Mesenteric fat pad (tissue), 1 donor: ENCODE data around the gene CARD6. TPM values are rescaled to one million over a fixed set of nuclear protein-coding genes. Genes with fewer than 3 reads are reported as not detected.
"Not testable (repeated sequence)": the region's sequence is repeated elsewhere in the genome, so short reads cannot be mapped to it uniquely, and the experiment has no call there.

Experiments used
- DNase-seq: peaks from one replicate; pipeline ENCODE4 v3.0.0-alpha.2; 2020; ENCODE audit warnings: low spot score
- total RNA-seq: library from RNA; stranded (reverse); fragmentation: NEBNext Ultra II Directional; extraction: Animal tissue kit (Norgen Biotek cat#: 25700); gene quantifications from one replicate; pipeline ENCODE4 v1.2.1, GENCODE V29; 2021
- donor health status: DM: yes; HTN: yes; CAD: no.

The CARD6 gene
- total RNA-seq, 1 donor from 2014 or later = 19.5 TPM

DNA sequence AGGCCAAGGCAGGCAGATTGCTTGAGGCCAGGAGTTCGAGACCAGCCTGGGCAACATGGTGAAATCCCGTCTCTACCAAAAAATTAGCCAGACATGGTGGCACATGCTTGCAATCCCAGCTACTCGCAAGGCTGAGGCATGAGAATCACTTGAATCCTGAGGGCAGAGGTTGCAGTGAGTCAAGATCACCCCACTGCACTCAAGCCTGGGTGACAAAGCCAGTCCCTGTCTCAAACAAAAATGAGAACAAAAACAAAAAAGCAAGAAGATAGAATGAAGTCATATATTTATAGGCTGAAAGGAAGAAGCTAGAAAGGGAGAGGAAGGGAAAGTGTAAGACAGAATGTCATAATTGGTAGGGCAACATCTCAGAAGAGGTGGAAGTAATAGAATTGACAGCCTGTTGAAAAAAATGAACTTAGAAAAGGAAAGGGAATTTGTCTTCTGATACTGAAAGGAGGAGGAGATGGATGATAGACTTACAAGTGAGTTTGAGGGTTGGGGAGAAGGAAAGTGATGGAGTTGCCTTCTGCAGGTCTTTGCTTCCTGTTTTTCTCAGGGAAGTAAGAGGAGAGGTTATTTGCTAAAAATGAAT, 32.2 kb downstream of the CARD6 start:
- DNase-seq = no peak

GRCh38 chr5:40875958-40876357, 34.8 kb downstream of the CARD6 start:
- DNase-seq = no peak

- no peak for DNase-seq
These were observed 36.3 kb downstream of the CARD6 start for GRCh38 chr5:40877371-40877988.

DNA sequence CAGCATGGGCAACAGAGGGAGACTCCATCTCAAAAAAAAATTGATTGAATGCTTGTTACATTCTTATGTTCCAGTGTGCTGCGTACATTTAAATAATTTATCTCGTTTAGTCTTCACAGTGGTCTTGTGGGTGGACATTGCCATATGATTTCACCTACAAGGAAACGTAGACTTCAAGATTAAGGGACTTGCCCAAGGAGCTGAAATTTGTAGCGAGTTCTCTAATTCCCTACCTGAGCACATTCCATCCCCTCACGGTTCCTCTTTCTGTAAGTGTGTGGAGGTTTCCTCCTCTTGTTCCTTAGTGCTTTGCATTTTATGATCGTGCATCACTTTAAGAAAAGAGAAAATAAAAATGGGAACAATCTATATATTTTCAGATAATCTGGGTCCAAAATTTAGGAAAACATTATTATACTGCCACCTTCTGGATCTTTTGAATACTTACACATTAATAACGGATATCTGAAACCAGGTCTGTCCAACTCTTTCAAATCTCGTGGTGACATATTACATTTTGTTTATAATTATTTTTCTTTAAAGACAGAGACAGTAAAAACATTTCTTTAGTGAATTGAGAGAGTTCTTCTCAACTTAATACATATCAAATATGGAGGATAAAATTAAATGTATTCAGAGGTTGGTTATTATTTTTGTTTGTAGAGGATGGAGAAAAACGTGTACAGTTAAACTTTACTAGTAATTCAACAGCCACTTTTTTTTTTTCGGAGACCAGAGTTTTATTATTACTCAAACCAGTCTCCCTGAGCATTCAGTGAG, 38.2 kb downstream of the CARD6 start:
- DNase-seq = no peak

DNA sequence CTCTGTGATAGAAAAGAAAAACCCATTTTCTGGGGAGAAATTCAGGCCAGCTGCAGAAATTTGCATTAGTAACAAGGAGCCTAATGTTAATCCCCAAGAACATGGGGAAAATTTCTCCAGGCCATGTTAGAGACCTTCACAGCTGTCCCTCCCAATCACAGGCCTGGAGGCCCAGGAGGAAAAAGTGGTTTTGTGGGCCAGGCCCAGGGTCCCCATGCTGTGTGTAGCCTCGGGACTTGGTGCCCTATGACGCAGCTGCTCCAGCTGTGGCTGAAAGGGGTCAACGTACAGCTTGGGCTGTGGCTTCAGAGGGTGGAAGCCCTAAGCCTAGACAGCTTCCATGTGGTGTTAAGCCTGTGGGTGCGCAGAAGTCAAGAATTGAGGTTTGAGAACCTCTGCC, 41.1 kb downstream of the CARD6 start:
- no peak for DNase-seq

GRCh38 chr5:40883051-40883450, 41.9 kb downstream of the CARD6 start:
- not testable (repeated sequence) for DNase-seq

- DNase-seq = not testable (repeated sequence)
These were observed 54.6 kb downstream of the CARD6 start for GRCh38 chr5:40895440-40896425.

DNA sequence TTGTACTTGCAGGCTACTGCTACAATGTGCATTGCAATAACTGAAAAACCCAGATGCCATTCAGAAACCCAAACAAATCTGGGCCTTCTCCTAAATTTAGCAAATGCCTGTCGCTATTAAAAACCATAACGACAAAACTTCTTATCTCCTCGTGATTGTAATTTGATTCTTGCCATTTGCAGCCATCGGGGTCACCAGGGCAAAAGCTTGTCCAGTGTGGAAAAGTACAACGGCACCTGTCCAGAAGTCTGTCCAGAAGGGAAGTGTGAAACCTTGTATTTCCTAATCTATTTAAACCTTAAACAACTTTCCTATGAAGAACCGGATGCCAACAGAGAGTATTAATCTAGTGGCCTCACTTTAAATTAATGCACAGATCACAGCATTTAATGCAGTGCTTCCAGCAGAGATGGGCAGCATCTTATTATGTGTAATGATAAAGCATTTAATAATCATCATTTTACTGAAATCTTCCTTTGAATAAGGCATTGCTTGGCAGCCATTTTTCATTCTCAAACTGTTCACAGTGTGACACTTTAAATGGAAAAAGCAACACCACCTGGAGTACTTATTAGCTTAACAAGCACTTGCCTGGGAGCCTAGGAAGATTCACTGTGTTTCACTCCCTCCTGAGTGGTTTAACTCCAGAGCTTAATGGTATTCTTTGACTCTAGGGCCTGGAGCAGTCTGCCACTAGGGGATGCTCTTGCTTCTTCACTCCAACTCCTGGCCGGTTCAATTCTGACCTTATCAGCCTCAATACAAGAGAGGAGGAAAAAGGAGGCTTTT, 63.2 kb downstream of the CARD6 start:
- no peak for DNase-seq

DNA sequence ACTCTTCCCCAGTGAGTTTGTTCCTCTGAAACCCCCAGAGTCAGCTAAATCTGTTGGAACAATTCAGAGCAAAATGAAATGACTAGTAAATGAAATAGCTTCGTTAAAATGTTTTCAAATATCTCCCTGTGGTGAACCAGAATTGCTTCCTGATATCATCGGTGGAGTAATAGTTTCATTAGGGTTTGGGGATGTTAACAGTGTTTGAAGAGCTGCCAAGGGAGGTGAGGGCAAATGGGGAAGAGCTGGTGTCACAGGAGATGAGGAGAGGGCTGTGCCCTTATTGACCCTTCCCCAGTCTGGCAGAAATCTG, 63.8 kb downstream of the CARD6 start:
- no peak for DNase-seq

- no peak for DNase-seq
These were observed 65.2 kb downstream of the CARD6 start for GRCh38 chr5:40906351-40906751.

GRCh38 chr5:40909264-40909663, 68.1 kb downstream of the CARD6 start, which contains the start of gene C7:
C7 (plus strand) TSS chr5:40909497; CDS start chr5:40909611, 114 bp downstream.
- no peak for DNase-seq

DNA sequence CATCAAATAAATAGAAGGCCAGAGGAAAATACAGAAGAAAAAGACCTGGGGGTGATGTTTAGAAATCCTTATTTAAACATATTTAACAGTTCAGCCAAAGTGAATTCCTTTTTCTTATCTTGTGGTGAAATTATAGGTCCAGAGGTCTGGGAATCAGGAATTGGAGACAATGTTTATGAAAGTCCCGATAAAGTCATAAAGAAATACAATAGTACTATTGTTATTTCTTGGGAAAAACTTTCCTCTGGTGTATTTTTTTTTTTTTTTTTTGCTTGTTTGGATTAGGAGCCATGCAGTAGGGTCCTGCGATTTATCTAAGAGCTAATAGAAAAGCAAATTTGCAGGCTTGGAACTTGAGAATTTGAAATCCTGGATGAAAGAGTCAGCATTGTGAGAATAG, 68.6 kb downstream of the CARD6 start:
- DNase-seq = no peak

Other genes with a start within 250 kb of the CARD6 start
- gene PTGER4, start 161.5 kb upstream of the CARD6 start, total RNA-seq = 14.8 TPM
- 7.9 TPM for gene TTC33, start 85.4 kb upstream of the CARD6 start, total RNA-seq
- 83.9 TPM for gene PRKAA1, start 43.0 kb upstream of the CARD6 start, total RNA-seq
- 961 TPM for gene RPL37, start 6.1 kb upstream of the CARD6 start, total RNA-seq
- 326 TPM for gene C7, start 68.1 kb downstream of the CARD6 start, total RNA-seq
- gene MROH2B, start 230.0 kb downstream of the CARD6 start, total RNA-seq = not detected